ENCODE measurements around the gene RAD51B.

The RAD51B gene

GRCh38 chr14:68399971-68400370, 580.4 kb downstream of the RAD51B start:
- DNase-seq, result no peak

GRCh38 chr14:68401317-68401716, 581.7 kb downstream of the RAD51B start:
- no peak for DNase-seq

GRCh38 chr14:68401855-68402254, 582.3 kb downstream of the RAD51B start:
- no peak for DNase-seq

- no peak for DNase-seq
Observed at GRCh38 chr14:68402525-68403101, 583.0 kb downstream of the RAD51B start.

- DNase-seq, result no peak
Observed at GRCh38 chr14:68403191-68404145, 583.9 kb downstream of the RAD51B start.

- no peak for DNase-seq
Observed at GRCh38 chr14:68404146-68404527, 584.6 kb downstream of the RAD51B start.

- no peak for DNase-seq
Observed at GRCh38 chr14:68404652-68405183, 585.1 kb downstream of the RAD51B start.

- no peak for DNase-seq
Observed at GRCh38 chr14:68405961-68406360, 586.4 kb downstream of the RAD51B start.

- no peak for DNase-seq
Observed at GRCh38 chr14:68407285-68407684, 587.7 kb downstream of the RAD51B start.

- no peak for DNase-seq
Observed at GRCh38 chr14:68407825-68408224, 588.2 kb downstream of the RAD51B start.

- no peak for DNase-seq
Observed at GRCh38 chr14:68408680-68409079, 589.1 kb downstream of the RAD51B start.

GRCh38 chr14:68409387-68409786, 589.8 kb downstream of the RAD51B start:
- DNase-seq, result no peak

GRCh38 chr14:68412505-68413465, 593.2 kb downstream of the RAD51B start:
- DNase-seq, result no peak

GRCh38 chr14:68413509-68413908, 593.9 kb downstream of the RAD51B start:
- DNase-seq, result no peak

GRCh38 chr14:68414121-68414520, 594.5 kb downstream of the RAD51B start:
- DNase-seq, result no peak

- DNase-seq, result no peak
Observed at GRCh38 chr14:68416171-68416570, 596.6 kb downstream of the RAD51B start.

- no peak for DNase-seq
Observed at GRCh38 chr14:68417009-68417650, 597.6 kb downstream of the RAD51B start.

- no peak for DNase-seq
Observed at GRCh38 chr14:68418174-68419118, 598.9 kb downstream of the RAD51B start.

- no peak for DNase-seq
Observed at GRCh38 chr14:68420350-68420749, 600.8 kb downstream of the RAD51B start.

- no peak for DNase-seq
Observed at GRCh38 chr14:68421116-68421515, 601.5 kb downstream of the RAD51B start.

GRCh38 chr14:68423686-68424085, 604.1 kb downstream of the RAD51B start:
- DNase-seq, result no peak

Measured in NCI-H1092 treated with DMSO at 0.1 percent for 48 hours (cell line).